Panc1 (cell line): ENCODE measurements around the gene COL28A1. TPM values are rescaled to one million over a fixed set of nuclear protein-coding genes. Genes with fewer than 3 reads are reported as not detected.

ENCODE experiments used
- ATAC-seq: fragments of 200-7000 bp; cut with Tn5 transposase; 2 replicates; pipeline ENCODE4 v1.9.1; 2020; ENCODE audit warnings: mild to moderate bottlenecking, moderate library complexity
- BruUV-seq: library from RNA; stranded (reverse); fragments of 400-500 nt; replicated peaks from 2 replicates; lab custom pipeline; 2021; lab: Mats Ljungman, UMichigan
- CTCF ChIA-PET: fragments of 300-600 bp; sonication (Branson Sonifier 250); formaldehyde crosslinking; loops from one replicate; lab custom pipeline; 2022; ENCODE audit warnings: antibody characterized with exemption; lab: Charles Lee
- POLR2A ChIA-PET: fragments of 300-600 bp; sonication (Branson Sonifier 250); formaldehyde crosslinking; loops from one replicate; lab custom pipeline; 2022; ENCODE audit warnings: antibody characterized with exemption; lab: Charles Lee
- DNase-seq: peaks from one replicate; pipeline ENCODE4 v3.0.0-alpha.2; 2010; ENCODE audit warnings: low read depth, low spot score
- H3K27ac ChIP-seq: 2 replicates; pipeline ENCODE4 v1.5.1; 2011; ENCODE audit warnings: mild to moderate bottlenecking, low read length, inconsistent platforms
- H3K27me3 ChIP-seq: fragments of 200-500 bp; sonication (Bioruptor generic); 2 replicates; pipeline ENCODE4 v1.6.0; 2014; ENCODE audit warnings: low read length, inconsistent platforms; ENCODE audit not compliant: control insufficient read depth, insufficient read depth
- H3K36me3 ChIP-seq: fragments of 200-500 bp; sonication (Bioruptor generic); 2 replicates; pipeline ENCODE4 v1.5.1; 2014; ENCODE audit warnings: inconsistent platforms, mild to moderate bottlenecking, low read length, moderate library complexity; ENCODE audit not compliant: control insufficient read depth, insufficient read depth
- H3K4me1 ChIP-seq: 2 replicates; pipeline ENCODE4 v1.5.1; 2011; ENCODE audit warnings: inconsistent platforms, mild to moderate bottlenecking, low read length, moderate library complexity; ENCODE audit not compliant: control insufficient read depth, insufficient read depth
- H3K4me3 ChIP-seq, 2 experiments: 2 replicates each; pipeline ENCODE4 v1.5.1; 2011 to 2012; ENCODE audit warnings: low read depth in 2 of 2, low read length in 2 of 2, mild to moderate bottlenecking in 2 of 2, inconsistent platforms in 1 of 2, moderate library complexity in 1 of 2
- H3K9me3 ChIP-seq: fragments of 200-500 bp; sonication (Bioruptor generic); 2 replicates; pipeline ENCODE4 v1.5.1; 2014; ENCODE audit warnings: low read depth, mild to moderate bottlenecking, inconsistent platforms, low read length, moderate library complexity; ENCODE audit not compliant: control insufficient read depth, insufficient read depth
- POLR2AphosphoS5 ChIP-seq: IDR thresholded peaks from 2 replicates; pipeline ENCODE4 v1.6.1; 2012; ENCODE audit warnings: mild to moderate bottlenecking, low read depth, low read length, moderate library complexity
- SIN3A ChIP-seq: IDR thresholded peaks from 2 replicates; pipeline ENCODE4 v1.6.1; 2012; ENCODE audit warnings: low read depth, mild to moderate bottlenecking, low read length, moderate library complexity, borderline replicate concordance; ENCODE audit not compliant: insufficient read depth
- TCF7L2 ChIP-seq: IDR thresholded peaks from 2 replicates; pipeline ENCODE4 v1.6.1; 2011; ENCODE audit warnings: mild to moderate bottlenecking, low read depth, low read length, inconsistent platforms
- in situ Hi-C: cut with HindIII; loops from 2 replicates; pipeline ENCODE4 v1.10.0; 2016; ENCODE audit warnings: low sequenced_read_pairs, low pct_unique_long_range_greater_than_20kb
- intact Hi-C: fragments of 100-400 bp; cut with micrococcal nuclease; formaldehyde crosslinking; loops from one replicate; pipeline ENCODE4 v1.10.0; 2022; ENCODE audit not compliant: unreplicated experiment
- total RNA-seq: library from RNA; stranded (reverse); gene quantifications from one replicate; pipeline ENCODE4 v1.2.1, GENCODE V29; 2021; ENCODE audit not compliant: unreplicated experiment
- TF ChIP-seq, protein P1 (sequence below), 2 experiments: IDR thresholded peaks; 2 replicates each; pipeline ENCODE4 v1.6.1; 2011 to 2012; ENCODE audit warnings: low read depth in 2 of 2, control low read depth in 1 of 2, low read length in 1 of 2, mild to moderate bottlenecking in 1 of 2, moderate library complexity in 1 of 2; ENCODE audit not compliant: insufficient read depth in 1 of 2
- TF ChIP-seq, protein P2 (sequence below): fragments of 450-650 bp; IDR thresholded peaks from 2 replicates; pipeline ENCODE4 v1.5.1; 2017; ENCODE audit warnings: mild to moderate bottlenecking

The COL28A1 gene
- total RNA-seq, 1 experiment from 2014 or later: not detected

- intact Hi-C loops (no loop called here), in situ Hi-C loops (no loop called here)
- peaks cover 20% of the 10 kb centered on the region for H3K4me1 ChIP-seq
- TF ChIP-seq, protein P1, sequence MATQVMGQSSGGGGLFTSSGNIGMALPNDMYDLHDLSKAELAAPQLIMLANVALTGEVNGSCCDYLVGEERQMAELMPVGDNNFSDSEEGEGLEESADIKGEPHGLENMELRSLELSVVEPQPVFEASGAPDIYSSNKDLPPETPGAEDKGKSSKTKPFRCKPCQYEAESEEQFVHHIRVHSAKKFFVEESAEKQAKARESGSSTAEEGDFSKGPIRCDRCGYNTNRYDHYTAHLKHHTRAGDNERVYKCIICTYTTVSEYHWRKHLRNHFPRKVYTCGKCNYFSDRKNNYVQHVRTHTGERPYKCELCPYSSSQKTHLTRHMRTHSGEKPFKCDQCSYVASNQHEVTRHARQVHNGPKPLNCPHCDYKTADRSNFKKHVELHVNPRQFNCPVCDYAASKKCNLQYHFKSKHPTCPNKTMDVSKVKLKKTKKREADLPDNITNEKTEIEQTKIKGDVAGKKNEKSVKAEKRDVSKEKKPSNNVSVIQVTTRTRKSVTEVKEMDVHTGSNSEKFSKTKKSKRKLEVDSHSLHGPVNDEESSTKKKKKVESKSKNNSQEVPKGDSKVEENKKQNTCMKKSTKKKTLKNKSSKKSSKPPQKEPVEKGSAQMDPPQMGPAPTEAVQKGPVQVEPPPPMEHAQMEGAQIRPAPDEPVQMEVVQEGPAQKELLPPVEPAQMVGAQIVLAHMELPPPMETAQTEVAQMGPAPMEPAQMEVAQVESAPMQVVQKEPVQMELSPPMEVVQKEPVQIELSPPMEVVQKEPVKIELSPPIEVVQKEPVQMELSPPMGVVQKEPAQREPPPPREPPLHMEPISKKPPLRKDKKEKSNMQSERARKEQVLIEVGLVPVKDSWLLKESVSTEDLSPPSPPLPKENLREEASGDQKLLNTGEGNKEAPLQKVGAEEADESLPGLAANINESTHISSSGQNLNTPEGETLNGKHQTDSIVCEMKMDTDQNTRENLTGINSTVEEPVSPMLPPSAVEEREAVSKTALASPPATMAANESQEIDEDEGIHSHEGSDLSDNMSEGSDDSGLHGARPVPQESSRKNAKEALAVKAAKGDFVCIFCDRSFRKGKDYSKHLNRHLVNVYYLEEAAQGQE (IDR thresholded peaks at IDR 0.05; ENCODE audit: insufficient read depth in 1 of 2, low read depth in 2 of 2, low read length in 1 of 2): no peak
- no peak for TF ChIP-seq SIN3A
- no peak for TF ChIP-seq TCF7L2
- TF ChIP-seq, protein P2, sequence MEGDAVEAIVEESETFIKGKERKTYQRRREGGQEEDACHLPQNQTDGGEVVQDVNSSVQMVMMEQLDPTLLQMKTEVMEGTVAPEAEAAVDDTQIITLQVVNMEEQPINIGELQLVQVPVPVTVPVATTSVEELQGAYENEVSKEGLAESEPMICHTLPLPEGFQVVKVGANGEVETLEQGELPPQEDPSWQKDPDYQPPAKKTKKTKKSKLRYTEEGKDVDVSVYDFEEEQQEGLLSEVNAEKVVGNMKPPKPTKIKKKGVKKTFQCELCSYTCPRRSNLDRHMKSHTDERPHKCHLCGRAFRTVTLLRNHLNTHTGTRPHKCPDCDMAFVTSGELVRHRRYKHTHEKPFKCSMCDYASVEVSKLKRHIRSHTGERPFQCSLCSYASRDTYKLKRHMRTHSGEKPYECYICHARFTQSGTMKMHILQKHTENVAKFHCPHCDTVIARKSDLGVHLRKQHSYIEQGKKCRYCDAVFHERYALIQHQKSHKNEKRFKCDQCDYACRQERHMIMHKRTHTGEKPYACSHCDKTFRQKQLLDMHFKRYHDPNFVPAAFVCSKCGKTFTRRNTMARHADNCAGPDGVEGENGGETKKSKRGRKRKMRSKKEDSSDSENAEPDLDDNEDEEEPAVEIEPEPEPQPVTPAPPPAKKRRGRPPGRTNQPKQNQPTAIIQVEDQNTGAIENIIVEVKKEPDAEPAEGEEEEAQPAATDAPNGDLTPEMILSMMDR: no peak
- no peak for TF ChIP-seq POLR2AphosphoS5
- no peak overlapping the region for H3K4me3 ChIP-seq
- H3K27me3 ChIP-seq: no peaks in the 10 kb centered on the region
- no peak overlapping the region for H3K27ac ChIP-seq
- DNase-seq: no peak
- peaks cover 3% of the 10 kb centered on the region; the same call in 1 of the 2 replicates for H3K36me3 ChIP-seq
- BruUV-seq: no TSS peak
- CTCF ChIA-PET: no interaction called here
- POLR2A ChIA-PET: no interaction called here
- H3K9me3 ChIP-seq: no peaks in the 10 kb centered on the region
- ATAC-seq: no peak
These were observed 29.5 kb upstream of the COL28A1 start for GRCh38 chr7:7565018-7565680.

DNA sequence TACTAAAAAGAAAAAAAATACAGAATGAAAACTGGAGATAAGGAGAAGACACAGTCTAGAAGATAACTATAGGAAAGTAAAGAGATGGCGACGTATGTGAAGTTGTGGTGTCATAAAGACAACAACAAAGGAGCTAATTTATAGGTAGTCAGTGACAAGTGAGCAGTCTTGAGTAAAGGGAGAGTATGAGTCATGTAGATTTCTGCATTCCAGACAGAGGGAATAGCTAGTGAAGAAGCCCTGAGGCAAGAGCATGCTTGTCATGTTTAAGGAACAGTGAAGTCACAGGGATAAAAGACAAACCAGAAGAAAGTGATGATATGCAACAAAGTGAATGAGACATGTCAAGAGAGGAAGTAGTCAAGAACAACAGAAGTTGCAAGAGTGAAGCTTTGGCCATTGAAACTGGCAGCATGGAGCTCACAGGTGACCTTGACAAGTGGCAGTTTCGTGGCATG is 28.7 kb upstream of the COL28A1 start:
- Histone ChIP-seq H3K27ac (no peak overlapping the region), H3K36me3 (peaks cover 3% of the 10 kb centered on the region; the same call in 1 of the 2 replicates), H3K4me3 (no peak overlapping the region), H3K27me3 (no peaks in the 10 kb centered on the region), H3K9me3 (no peaks in the 10 kb centered on the region), H3K4me1 (peaks cover 19% of the 10 kb centered on the region)
- TF ChIP-seq, protein P2: no peak
- TF ChIP-seq TCF7L2: no peak
- no peak for TF ChIP-seq SIN3A
- TF ChIP-seq, protein P1 (IDR thresholded peaks at IDR 0.05; ENCODE audit: insufficient read depth in 1 of 2, low read depth in 2 of 2, low read length in 1 of 2): no peak
- TF ChIP-seq POLR2AphosphoS5: no peak
- intact Hi-C loops: no loop called here
- no TSS peak for BruUV-seq
- ChIA-PET CTCF (interaction anchor here (1.0 kb wide), 1 partner anchor 403 kb away, joined by 3 read pairs; no protein-coding TSS in a partner anchor), POLR2A (interaction anchor here (0.7 kb wide), 1 partner anchor 461 kb away, joined by 3 read pairs; no protein-coding TSS in a partner anchor)
- ATAC-seq (no peak), DNase-seq (peak; percentile 74)
- in situ Hi-C loops: no loop called here
